Stimulated activated naive CD8-positive, alpha-beta T cell treated with anti-CD3 and anti-CD28 coated beads, Interleukin-15, Interleukin-2, amounts not matched to agents 100 U/mL and 50 U/mL, for 24 hours (primary cell): Measurements from ENCODE around the gene HOMER1.

Source experiments
- ATAC-seq: fragments of 150-1000 bp; cut with Tn5 transposase; one replicate; pipeline ENCODE4 v1.10.0; 2021
- DNase-seq: peaks from one replicate; pipeline ENCODE4 v3.0.0; 2021

Gene HOMER1

DNA sequence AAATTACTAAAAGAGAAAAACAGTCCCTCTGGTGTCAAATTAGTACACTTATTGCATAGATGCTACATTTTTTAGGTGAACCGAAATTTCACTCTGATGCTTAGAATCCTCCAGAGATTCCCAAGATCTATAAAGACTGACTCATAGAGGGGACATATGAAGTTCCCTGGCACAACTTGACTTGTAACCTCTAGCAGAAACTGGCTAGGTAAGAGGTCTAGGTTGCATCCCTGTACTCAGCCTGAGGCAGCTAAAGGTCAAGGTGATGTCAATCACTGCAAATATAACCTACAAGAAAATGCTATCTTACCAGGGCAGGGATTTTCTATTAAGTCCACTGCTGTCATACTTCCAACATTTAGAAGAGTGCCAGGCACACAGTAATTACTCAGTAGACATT, 24.2 kb downstream of the HOMER1 start:
- DNase-seq (no peak), ATAC-seq (no peak)

DNA sequence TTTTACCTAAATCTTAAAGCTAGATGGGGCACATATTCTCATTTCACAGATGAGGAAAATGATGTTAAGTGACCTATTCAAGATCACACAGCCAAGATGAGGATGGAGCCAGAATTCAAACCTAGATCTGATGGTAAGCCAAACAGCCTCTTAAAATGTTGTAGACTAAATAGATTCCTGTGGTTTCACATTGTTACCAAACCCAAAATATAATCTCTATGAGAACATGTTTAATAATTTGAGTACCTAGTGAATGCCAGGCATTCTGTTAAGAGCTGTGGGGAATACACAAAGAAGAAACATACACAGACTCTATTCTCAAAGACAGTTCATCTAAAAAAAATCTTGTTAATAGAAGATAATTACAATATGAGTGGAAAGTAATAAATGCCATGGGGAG, 25.2 kb downstream of the HOMER1 start:
- no peak for DNase-seq
- no peak for ATAC-seq

DNA sequence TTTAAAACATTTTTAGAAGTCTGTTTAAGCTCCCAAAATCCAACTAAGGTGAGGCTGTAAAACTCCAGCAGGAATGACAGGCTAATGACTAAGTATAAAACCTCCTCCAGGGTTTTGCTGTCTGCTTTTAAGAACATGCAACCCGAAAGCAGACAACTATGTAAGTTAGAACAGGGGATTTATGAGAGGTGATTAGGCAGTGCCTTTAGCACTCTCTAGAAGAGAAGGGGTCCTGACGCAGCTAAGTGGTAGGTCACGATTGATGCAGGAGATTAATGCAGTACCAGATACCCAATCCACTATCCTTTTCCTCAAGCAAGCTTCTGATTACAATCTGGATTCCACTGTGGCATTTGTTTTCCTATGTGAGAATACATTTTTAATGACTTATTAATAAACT, 25.9 kb downstream of the HOMER1 start:
- DNase-seq (no peak), ATAC-seq (no peak)

DNA sequence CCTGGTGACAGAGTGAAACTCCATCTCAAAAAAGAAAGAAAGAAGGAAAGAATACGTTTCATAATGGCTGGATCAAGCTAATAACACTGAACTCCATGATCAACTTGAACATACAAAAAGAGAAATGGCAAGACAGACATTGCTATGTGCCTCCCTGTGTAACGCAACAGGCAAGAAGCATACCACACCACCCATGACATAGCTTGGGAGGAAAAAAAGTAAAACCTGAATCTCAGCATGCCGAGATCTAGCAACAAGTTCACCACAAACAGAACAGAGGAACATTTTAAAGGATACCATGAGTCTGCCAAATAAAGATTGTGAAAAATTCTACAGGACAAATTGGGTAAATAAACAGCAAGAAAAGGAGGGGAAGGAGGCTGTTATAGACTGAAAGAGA, 26.7 kb downstream of the HOMER1 start:
- no peak for DNase-seq

DNA sequence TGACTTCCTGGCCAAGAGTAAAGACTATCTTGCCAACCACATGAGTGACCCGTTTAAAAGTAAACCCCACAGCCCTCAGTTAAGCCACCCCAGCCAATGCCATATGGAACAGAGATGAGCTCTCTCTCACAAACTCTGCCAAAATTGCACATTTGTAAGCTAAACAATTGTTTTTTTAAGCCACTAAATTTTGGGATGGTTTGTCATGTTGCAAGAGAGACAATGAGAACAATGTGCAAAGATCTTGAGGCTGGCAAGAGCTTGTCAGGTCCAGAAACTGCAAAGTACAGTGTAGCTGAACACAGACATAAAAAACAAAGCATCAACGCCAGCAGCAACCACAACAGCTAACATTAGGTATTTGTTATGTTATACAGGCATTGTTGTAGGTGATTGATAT, 27.8 kb downstream of the HOMER1 start:
- ATAC-seq = no peak
- DNase-seq = no peak

More for the DNA sequence above, 26.7 kb downstream of the HOMER1 start:
- no peak for ATAC-seq

DNA sequence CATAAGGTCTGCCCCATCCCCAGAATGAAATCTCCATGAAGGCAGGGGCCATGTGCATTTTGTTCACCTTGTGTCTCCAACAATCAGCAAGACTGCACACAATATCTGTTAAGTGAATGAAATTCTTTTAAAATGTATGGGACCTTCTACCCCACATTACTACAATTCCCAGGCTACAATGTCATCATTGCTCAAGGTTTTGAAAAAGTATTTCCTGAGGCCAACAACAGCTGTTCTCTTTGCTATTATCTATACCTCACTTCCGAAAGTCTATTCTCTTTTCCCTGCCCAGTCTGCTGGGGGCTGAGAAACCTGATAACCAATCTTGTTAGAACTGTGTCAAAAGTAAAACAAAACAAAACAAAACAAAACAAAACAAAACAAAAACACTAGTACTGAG, 29.2 kb downstream of the HOMER1 start:
- no peak for DNase-seq
- no peak for ATAC-seq

DNA sequence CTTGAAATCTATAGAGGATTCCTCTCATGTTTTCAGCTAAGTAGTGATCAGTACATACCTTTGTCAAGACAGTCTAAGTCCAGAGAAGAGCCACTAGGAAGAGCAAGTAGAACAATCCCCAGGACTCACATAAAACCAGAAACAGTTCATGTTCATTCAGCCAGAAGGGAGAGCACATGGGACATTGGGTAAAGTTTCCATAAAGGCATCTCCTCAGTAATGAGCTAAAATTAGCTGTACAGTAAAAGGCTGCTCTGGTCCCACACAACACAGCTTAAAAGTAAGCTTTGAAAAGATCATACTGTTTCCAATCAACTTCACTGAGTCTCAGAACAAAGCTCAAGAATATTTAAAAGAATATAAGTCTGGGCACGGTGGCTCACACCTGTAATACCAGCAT, 32.4 kb downstream of the HOMER1 start:
- no peak for DNase-seq
- ATAC-seq = no peak

DNA sequence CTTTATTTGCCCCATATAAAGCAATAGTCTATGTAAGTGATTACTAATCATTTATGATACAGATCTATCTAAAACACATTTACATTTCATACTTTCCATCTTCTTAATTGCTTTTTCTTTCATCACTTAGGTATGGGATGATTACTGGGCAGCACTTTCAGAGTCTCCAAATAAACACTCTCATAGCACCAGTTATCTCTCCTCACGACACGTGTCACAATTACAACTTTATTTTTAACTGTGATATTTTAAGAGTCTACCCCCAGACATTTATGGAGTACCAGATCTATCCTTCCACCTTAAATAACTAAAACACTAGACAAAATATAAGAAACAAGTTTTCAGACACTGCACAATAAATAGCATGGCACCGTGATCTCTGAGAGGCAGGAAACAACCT, 32.9 kb downstream of the HOMER1 start:
- ATAC-seq (no peak), DNase-seq (no peak)

DNA sequence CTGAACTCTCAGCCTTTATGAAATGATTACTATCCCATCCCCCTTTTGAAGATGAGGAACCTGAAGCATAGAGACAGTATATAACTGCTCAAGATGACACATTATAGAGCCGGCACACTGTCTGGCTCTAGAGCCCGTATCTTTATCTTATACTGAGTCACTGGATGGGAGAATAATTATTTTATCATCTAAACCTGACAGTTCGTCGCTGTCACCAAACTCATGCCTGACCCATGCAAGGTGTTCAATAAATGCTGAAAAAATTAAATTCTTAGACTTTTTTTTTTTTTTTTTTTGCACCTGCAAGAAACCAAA, 38.8 kb downstream of the HOMER1 start:
- no peak for ATAC-seq
- DNase-seq = no peak

DNA sequence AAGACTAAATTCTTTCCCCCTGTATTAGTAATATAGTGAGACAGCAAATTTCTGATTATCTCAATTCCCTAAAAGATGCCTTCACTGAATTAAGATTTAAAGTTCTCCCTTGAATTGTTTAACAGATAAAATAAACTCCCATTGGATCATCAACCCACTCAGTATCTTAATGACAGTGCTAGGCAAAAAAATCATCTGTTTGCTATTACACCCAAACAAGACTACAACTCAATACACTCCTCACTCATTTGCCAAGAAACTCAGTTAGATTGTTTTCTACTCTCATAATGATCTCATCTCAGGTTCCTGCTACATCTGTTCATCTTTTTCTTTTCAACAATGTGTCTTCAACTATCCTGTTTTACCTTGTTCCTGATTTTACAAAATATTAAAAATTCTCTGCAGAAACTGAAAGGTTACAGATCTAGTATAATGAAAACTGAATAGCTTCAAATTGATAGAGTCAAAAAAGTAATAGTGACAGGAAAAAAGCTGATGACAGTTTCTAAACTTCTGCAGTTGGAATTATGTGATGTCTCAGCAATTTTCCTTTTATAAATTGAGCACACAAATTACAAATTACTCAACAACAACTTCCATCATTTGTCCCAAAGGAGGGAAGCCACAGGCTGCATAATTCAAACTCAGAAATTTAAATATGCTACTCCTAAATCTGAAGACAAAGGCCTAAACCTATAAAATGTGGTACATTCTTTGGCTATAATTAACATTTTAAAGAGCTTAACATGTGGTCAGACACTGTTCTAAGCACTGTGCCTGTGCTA, 39.4 kb downstream of the HOMER1 start:
- no peak for DNase-seq
- ATAC-seq = no peak

DNA sequence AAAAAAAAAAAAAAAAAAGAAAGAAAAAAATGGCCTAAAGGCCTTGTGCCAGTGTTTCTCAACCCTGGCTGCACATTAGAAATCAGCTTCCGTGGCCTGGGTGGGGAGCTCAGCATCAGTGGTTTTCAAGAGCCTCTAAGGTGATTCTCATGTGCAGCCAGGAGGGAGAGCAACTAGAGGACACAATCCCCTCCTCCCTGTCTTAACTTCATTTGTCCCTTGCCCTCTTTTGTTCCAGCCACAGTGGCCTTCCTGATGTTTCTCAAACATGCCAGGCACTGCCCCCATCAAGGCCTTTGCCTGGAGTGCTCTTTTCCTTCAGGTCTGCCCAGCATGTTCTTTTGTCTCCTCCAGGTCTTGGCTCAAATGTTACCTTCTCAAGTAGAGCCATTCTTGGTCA, 42.4 kb downstream of the HOMER1 start:
- no peak for DNase-seq
- no peak for ATAC-seq

DNA sequence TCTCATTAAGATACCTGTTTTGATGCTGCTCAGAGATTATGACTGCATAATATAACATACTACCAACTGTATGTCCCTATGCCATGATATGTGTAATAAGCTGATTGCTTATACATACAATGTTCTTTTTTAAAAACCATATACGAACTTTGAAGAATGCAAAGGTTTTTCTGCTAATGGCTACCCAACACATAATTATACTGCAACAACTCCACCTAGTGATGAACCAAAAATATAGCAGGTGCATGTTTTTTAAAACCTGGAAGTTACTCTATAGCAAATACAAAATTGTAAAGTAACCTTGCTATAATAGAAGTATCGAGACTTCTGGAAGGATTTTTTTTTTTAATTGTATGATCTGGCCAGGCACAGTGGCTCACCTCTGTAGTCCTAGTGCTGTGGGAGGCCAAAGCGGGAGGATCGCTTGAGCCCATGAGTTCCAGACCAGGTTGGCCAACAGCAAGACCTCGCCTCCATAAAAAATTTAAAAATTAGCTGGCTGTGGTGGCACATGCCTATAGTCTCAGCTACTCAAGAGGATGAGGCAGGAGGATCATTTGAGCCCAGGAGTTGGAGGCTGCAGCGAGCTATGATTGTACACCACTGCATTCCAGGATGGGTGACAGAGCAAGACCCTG, 49.1 kb downstream of the HOMER1 start:
- DNase-seq (no peak), ATAC-seq (no peak)

DNA sequence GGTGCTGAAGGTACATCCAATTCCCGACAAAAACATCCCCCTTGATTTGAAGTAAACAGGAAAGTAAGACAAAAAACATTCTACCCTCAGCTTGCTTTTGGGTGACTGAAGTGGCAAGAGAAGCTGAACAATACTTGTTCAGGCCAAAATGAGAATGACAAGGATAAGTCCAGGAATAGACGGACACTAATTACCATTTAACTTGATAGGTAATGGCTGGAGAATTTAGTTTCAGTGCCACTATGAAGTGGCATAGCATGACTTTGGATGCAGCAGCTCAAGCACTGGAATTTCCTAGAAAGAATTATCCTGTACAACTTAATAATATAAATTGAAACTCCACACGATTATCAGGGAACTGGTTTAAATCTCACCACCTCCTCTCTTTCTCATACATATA, 49.7 kb downstream of the HOMER1 start:
- DNase-seq (no peak), ATAC-seq (no peak)

DNA sequence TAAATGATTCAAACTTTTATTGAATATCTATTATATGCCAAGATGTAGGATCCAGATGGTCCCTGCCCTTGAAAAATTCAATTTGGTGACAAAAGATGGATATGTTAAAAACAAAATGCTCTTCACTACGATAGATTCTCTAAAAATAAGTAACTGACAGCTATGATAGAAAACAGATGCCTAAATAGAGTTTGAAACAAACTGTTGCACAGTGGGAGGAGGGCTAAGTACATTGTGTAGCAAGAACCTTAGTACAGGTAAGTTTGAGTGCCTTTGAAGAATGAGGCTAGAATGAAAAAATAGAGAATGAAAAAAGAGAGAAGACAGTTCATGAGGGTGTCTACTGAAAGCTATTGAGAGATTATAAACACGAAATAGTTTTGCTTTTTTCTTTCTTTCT, 54.3 kb downstream of the HOMER1 start:
- ATAC-seq = no peak
- DNase-seq = no peak

DNA sequence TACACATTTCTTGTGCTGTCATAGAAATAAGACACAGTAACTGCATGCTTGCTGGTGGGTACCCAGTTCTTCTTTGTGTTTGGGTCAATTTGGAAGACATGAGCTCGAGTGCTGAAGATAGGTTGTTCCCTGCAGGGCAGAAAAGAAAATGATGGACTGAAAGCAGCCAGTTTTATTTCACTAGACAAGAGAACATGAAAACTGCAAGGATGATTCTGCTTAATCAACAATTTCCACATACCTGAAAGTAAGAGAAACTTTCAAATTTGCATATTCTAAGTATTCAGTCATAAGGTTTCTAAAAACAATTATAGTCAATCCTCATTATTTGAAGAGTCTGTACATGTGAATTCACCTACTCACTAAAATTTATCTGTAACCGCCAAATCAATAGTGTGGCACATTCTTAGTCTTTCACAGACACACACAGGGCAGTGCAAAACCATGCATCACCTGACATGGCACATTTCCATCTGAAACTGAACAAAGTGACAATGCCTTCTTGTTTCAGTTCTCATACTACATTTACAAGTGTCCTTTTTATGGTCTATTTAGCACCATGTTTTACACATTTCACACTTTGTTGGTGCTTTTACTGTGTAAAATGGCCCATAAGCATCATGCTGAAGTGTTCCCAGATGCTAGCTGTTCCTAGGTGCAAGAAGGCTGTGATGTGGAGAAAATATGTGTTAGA, 56.9 kb downstream of the HOMER1 start:
- no peak for ATAC-seq
- no peak for DNase-seq

DNA sequence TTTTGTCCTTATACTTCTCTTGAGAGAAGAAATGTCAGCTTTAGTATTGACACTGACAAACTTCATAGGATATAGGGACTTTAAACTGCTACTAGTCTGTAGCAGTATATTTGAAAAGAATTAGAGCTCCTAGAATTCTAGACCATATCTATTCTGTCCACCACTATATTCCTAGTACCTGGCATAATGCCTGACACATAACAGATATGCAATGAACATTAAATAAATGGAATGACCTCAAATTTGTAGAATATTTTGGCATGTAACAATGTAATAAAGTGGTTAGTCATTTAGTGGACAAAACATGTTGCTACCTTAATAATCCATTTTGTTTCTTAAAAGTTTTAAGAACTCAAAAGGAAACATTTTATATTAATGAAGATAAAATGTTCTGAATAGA, 57.5 kb downstream of the HOMER1 start:
- DNase-seq (no peak), ATAC-seq (no peak)

DNA sequence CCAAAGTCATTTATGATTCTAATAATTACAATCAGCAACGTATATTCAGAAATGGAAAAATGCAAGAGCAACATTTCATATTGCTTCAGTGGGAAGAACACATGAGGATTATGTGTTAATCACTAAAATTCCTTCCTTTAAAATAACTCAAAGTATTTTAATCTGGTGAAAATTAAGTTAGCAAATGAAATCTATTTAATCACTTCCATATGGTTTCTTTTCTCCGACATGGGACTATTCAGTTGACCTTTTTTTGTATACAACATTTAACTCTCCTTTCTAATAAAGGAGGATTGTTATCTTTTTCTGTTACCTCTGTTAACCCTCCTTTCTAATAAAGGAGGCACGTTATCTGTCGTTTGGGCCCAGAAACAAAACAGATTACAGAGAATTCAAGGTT, 59.9 kb downstream of the HOMER1 start:
- DNase-seq = no peak
- no peak for ATAC-seq

DNA sequence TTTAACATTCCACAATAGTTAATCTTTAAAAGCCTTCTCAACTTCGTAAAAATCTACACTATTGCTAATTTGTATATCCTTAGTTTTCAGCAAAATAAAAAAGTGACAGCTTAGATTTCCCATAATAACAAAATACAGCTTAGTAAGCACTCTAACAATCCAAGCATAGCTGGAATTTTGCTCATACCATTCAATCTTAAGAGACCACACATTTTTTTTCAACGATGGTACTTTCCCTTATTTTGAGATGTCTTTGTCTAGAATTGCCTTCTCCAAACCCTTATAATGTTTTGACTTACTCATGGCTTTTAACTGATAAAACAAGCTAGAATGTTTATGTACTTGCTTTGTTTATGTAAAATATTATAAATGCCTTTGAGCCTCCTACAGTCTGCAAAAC, 65.6 kb downstream of the HOMER1 start:
- no peak for ATAC-seq

DNA sequence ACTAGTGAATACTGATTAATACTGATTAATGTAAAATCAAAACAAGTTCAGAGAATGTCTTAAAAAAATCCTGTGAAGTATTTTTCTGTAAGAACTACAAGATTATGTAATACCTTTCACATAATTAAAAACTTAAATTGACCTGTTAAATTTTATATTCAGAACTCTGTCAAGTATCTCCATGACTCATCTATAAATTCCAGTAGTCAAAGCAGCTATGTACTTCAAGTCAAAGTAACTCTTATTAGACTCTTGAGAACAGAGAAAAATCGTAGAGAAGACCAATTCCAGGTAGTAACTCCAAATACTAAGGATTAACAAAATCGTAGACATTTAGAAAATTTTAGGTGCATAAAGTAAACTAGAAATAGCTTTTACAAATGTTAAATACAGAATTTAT, 77.1 kb downstream of the HOMER1 start:
- ATAC-seq (no peak), DNase-seq (no peak)

More for the DNA sequence above, 65.6 kb downstream of the HOMER1 start:
- DNase-seq = no peak

DNA sequence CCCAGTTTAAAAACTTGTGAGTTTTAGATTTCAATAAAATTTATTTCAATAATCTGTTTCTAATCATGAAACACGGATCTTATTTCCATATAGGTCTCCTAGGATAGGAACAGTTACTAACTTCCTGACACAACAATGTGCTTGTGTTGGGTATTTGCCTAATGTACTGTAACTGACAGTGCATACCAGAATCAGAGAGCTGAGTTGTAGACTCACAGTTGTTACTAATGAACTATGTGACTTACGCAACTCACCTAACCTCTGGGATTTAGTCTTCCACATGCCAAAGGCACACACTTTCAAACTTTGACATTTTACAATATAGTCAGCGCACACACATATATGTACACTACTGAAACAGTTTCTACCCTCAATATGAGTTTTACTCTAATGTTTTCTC, 77.7 kb downstream of the HOMER1 start:
- ATAC-seq (no peak), DNase-seq (no peak)

DNA sequence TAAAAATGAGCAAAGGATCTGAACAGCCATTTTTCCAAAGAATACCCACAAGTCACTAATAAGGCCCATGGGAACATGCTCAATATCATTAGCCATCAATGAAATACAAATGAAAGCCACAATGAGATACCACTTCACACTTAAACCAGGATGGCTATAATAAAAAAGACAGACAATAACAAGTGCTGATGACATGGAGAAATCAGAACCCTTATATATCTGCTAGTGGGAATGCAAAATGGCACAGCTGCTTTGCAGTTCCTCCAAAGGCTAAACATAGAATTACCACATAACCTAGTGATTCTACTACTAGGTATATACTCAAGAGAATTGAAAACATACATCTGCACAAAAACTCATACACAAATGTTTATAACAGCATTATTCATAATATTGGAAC, 83.7 kb downstream of the HOMER1 start:
- no peak for ATAC-seq
- DNase-seq = no peak

DNA sequence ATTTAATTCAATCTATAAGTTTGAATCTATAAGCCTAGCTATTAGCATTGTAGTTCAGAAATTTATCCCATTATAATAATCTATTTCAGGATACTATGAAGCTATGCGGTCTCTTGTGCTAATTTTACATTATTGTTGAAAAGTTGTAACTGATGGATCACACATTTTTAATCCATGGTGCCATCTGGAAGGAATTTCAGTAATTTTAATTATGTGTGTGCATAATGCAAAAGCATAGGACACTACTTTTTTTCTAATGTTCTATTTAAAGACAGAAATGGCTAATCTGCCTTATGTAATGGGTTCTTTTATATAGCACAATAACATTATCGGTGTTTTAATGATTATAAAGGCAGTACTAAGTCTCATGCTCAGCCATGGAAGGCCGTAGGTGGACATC, 90.6 kb downstream of the HOMER1 start:
- ATAC-seq (no peak), DNase-seq (no peak)

DNA sequence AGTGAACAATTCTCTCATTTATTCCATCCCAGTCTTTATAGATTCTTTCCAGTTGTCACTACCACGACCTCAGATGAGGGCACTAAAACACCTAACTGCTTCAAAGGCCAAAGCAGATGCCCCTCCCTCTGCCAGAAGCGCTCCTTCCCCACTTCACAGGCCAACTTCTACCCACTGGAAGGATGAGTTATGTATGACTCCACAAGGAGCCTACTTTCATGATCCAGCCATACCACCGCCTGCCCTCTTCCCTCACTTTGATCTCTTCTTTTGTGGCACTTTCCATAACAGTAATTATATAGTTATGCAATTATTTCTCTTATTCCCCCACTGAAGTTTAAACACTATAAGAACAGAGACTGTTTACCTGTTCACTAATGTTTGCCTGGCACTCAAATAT, 93.7 kb downstream of the HOMER1 start:
- no peak for DNase-seq
- no peak for ATAC-seq

DNA sequence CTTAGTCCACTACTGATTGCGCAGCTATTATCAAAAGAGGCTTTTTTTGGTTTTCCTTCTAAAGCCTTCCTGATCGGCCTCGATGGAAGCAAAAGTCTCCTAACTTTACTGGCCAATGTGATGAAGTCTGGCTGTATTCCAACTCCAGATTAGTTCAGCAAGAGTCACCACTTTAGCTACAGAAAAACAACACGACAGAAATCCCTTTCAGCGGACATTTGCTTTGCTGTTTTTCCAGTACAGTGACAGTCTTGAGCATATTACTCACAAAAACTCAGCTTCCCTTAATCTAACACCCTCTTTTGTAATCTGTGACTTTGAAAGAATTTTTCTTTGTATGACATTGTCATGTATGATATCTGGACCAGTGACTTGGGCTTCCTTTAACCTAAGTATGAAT, 95.7 kb downstream of the HOMER1 start:
- no peak for ATAC-seq
- no peak for DNase-seq
